GM12878 (cell line): ENCODE measurements around the gene STK10.

Source experiments
- CREB1 ChIP-seq: IDR thresholded peaks from 2 replicates; pipeline ENCODE4 v1.6.1; 2012; ENCODE audit warnings: low read depth, mild to moderate bottlenecking, inconsistent platforms
- DPF2 ChIP-seq: fragments of 450-650 bp; IDR thresholded peaks from 2 replicates; pipeline ENCODE4 v1.6.1; 2017; ENCODE audit warnings: mild to moderate bottlenecking
- EZH2 ChIP-seq: IDR thresholded peaks from 2 replicates; pipeline ENCODE4 v1.6.1; 2012; ENCODE audit warnings: low read depth, mild to moderate bottlenecking, control low read depth, inconsistent platforms, low read length, borderline replicate concordance; ENCODE audit not compliant: control insufficient read depth
- GABPA ChIP-seq: IDR thresholded peaks from 2 replicates; pipeline ENCODE4 v1.6.1; 2014; ENCODE audit warnings: antibody characterized with exemption, low read depth, mild to moderate bottlenecking, inconsistent platforms
- KDM1A ChIP-seq: fragments of 200-600 bp; sonication (generic); IDR thresholded peaks from 2 replicates; pipeline ENCODE4 v1.6.1; 2016; ENCODE audit warnings: borderline replicate concordance
- NFYA ChIP-seq: IDR thresholded peaks from 2 replicates; pipeline ENCODE4 v1.6.1; 2011; ENCODE audit warnings: low read depth, mild to moderate bottlenecking, low read length, improper control_type of control experiment, borderline replicate concordance
- NFYB ChIP-seq: IDR thresholded peaks from 2 replicates; pipeline ENCODE4 v1.6.1; 2011; ENCODE audit warnings: low read depth, mild to moderate bottlenecking, low read length, improper control_type of control experiment, moderate library complexity; ENCODE audit not compliant: insufficient read depth
- TCF7 ChIP-seq: IDR thresholded peaks from 2 replicates; pipeline ENCODE4 v1.6.1; 2014; ENCODE audit warnings: antibody characterized with exemption, borderline replicate concordance
- ZZZ3 ChIP-seq: IDR thresholded peaks from 2 replicates; pipeline ENCODE4 v1.6.1; 2011; ENCODE audit warnings: low read depth; ENCODE audit not compliant: control insufficient read depth, insufficient read length
- TF ChIP-seq, protein P1 (sequence below): IDR thresholded peaks from 2 replicates; pipeline ENCODE4 v1.6.1; 2012; ENCODE audit warnings: low read depth, low read length, improper control_type of control experiment
- TF ChIP-seq, protein P2 (sequence below), 3 experiments: IDR thresholded peaks in 2 of 3; conservative IDR thresholded peaks in 1 of 3; 2 replicates each; pipeline ENCODE4 v1.5.1; 2011; ENCODE audit warnings: low read depth in 3 of 3, low read length in 3 of 3, mild to moderate bottlenecking in 3 of 3, control low read depth in 2 of 3, moderate library complexity in 2 of 3, inconsistent platforms in 1 of 3, mixed read lengths in 1 of 3; ENCODE audit not compliant: control insufficient read depth in 2 of 3, insufficient read depth in 1 of 3; ENCODE audit errors: extremely low read depth in 1 of 3

DNA sequence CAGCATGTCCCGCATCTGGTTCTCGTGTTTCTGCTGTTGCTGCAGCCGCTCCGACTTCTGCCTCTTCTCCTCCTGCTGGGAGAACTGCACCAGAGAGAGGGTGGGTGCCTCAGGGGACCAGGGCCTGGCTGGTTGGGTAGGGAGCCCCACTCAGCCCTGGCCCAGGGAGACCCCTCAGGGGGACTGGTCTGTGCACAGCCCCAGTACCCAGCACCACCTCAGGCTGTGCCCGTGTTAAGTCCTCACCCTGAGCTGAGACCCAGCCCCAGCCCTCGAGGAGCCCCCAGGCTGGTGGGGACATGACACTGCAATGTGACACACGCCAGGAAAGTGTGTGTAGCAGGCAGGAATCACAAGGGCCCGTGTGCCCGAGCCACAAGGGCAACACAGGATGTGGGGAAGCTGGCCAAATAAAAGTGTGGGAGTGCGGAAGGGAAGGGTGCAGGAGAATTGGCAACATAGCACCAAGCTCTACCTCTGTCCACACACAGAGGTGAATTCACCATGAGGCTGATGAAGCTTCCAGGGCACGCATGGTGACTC lies 133.3 kb downstream of the STK10 start:
- TF ChIP-seq EZH2 (no peak), DPF2 (no peak), KDM1A (no peak), TCF7 (no peak), NFYA (no peak), GABPA (no peak), CREB1 (no peak), NFYB (no peak), ZZZ3 (no peak)
- TF ChIP-seq, protein P1, sequence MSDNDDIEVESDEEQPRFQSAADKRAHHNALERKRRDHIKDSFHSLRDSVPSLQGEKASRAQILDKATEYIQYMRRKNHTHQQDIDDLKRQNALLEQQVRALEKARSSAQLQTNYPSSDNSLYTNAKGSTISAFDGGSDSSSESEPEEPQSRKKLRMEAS: no peak
- TF ChIP-seq, protein P2, sequence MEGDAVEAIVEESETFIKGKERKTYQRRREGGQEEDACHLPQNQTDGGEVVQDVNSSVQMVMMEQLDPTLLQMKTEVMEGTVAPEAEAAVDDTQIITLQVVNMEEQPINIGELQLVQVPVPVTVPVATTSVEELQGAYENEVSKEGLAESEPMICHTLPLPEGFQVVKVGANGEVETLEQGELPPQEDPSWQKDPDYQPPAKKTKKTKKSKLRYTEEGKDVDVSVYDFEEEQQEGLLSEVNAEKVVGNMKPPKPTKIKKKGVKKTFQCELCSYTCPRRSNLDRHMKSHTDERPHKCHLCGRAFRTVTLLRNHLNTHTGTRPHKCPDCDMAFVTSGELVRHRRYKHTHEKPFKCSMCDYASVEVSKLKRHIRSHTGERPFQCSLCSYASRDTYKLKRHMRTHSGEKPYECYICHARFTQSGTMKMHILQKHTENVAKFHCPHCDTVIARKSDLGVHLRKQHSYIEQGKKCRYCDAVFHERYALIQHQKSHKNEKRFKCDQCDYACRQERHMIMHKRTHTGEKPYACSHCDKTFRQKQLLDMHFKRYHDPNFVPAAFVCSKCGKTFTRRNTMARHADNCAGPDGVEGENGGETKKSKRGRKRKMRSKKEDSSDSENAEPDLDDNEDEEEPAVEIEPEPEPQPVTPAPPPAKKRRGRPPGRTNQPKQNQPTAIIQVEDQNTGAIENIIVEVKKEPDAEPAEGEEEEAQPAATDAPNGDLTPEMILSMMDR (IDR thresholded peaks at IDR 0.05 in 2 of 3, conservative IDR thresholded peaks at IDR 0.05 in 1 of 3; ENCODE audit: control insufficient read depth in 2 of 3, extremely low read depth in 1 of 3, insufficient read depth in 1 of 3, low read depth in 3 of 3, low read length in 3 of 3): no peak
